ENCODE data around the gene CD86. TPM values are rescaled to one million over a fixed set of nuclear protein-coding genes. Genes with fewer than 3 reads are reported as not detected.

Gene CD86
- total RNA-seq, 1 donor from 2014 or later = not detected

DNA sequence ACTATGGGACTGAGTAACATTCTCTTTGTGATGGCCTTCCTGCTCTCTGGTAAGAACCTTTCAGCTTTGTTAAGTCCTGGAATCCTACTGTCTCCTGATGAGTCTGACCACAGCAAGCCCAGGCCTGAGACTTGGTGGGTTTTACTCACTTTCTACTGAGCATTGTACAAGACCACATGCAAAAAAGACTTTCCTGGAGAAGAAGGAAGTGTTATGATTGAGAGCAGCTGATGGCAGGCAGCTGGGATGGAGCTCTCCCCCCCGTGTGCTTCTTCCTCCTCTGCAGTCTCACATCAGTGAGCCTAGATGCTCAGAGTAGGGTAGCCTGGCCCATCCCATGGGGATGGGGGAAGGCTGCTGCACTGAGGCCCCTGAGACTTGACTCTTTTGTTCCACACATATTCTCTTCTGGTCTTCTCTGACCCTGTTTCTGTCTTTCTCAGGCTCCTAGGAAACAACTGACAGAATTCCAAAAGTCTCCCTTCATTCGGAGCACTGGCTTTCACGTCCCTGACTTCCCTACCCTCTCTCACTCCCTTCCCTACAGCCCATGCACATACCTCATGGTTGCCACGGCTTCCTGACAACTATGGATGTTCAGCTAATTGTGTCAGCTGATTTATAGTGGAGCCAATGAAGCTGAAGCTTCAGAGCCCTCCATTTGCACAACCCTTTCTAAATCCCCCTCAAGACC lies 36.6 kb downstream of the CD86 start:
- TF ChIP-seq, protein P1, sequence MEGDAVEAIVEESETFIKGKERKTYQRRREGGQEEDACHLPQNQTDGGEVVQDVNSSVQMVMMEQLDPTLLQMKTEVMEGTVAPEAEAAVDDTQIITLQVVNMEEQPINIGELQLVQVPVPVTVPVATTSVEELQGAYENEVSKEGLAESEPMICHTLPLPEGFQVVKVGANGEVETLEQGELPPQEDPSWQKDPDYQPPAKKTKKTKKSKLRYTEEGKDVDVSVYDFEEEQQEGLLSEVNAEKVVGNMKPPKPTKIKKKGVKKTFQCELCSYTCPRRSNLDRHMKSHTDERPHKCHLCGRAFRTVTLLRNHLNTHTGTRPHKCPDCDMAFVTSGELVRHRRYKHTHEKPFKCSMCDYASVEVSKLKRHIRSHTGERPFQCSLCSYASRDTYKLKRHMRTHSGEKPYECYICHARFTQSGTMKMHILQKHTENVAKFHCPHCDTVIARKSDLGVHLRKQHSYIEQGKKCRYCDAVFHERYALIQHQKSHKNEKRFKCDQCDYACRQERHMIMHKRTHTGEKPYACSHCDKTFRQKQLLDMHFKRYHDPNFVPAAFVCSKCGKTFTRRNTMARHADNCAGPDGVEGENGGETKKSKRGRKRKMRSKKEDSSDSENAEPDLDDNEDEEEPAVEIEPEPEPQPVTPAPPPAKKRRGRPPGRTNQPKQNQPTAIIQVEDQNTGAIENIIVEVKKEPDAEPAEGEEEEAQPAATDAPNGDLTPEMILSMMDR (conservative IDR thresholded peaks at IDR 0.05; ENCODE audit: low read depth, low read length) = no peak
- H3K4me3 ChIP-seq (ENCODE audit: low read depth, low read length) = no peak overlapping the region
- no peak for DNase-seq (ENCODE audit: low read depth)

DNA sequence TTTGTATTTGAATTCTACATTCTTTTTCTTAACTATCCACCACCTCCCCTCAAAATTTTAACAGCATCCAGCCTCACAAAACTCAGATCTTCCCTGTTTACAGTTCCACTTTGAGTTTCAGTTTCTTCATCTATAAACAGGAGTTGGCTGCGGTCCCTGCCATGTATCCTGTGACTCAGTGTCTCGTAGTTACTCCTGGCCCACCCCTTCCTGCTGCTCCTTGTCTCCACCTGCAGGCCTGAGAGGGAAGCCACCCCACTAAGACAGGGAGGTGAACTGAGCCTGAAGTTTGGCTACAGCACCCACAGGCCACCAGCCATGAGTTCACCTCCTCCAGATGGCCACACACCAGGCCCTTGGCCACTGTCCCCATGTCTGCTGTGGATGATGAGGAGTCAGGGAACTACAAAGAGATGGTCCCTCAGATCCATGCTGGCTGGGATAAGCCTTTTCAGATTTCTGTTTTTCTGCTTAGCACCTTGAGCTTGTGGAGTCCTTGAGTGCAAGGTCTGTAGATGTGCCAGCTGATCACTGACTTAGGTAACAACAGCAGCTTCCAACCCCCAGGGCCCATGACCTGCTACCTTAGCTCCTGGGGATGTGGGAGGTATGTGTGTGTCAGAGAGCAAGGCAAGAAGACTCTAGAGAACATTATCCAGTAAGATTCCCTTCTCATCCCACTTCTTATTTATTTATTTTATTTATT lies 37.5 kb downstream of the CD86 start:
- no peak for DNase-seq (ENCODE audit: low read depth)
- TF ChIP-seq, protein P1 (conservative IDR thresholded peaks at IDR 0.05; ENCODE audit: low read depth, low read length) = peak; percentile 69
- no peak overlapping the region for H3K4me3 ChIP-seq (ENCODE audit: low read depth, low read length)

DNA sequence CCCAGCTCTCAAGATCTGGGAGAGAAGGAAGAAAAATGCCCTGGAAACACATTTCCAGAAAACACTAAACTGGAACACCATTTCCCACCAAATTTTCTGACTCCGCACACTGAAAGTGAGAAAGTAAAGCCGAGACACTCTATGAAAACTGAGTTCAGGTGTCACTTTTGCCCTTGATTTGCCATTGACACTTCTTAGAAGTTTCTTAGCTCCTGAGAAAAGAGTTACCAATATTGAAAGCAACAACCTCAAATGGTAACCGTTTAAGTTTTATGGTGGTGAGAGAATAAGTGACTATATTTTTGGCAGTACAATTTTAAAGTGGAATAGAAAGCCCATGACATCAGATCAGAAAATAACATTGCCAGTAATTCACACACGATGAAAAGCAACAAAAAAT lies 39.0 kb downstream of the CD86 start:
- DNase-seq (ENCODE audit: low read depth) = no peak
- no peak overlapping the region for H3K4me3 ChIP-seq (ENCODE audit: low read depth, low read length)
- TF ChIP-seq, protein P1 (conservative IDR thresholded peaks at IDR 0.05; ENCODE audit: low read depth, low read length) = no peak

DNA sequence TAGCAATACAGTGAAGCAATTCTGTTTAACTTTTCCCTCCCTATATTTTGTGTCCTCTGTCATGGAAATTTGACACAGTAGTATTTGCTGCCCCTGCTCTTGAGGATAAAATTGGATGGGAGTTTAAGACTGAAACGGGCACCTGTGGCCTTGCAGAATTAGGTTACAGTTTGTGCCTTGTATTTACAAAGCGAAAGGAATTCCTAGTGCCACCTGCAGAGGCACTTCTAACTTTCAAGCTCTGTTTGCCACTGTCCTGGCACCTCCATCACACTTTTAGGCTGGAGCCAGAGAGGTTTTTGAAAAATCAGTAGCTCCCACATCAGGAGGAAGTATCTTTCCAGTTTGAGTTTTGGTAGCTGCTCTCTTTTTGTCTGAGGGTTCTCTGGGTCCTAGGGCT lies 39.5 kb downstream of the CD86 start:
- TF ChIP-seq, protein P1 (conservative IDR thresholded peaks at IDR 0.05; ENCODE audit: low read depth, low read length) = no peak
- DNase-seq (ENCODE audit: low read depth) = no peak
- H3K4me3 ChIP-seq (ENCODE audit: low read depth, low read length) = no peak overlapping the region

DNA sequence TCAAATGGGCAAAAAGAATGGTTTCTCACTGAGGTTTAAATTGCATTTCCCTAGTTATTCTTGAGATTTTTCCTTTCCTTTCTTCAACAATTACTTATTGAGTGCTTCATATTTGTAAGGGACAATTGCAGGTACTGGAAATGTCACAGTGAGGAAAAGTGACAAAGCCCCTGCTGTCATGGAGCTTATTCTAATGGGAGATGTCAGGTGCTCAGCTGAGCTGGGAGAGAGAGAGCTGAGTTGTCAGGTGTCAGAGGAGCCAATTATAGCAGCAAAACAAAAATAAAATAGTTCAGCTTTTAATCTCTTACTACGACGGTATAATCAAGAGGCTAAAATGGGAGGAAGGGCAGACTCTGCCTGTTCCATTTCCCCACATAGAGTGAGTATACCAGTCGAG lies 42.0 kb downstream of the CD86 start:
- TF ChIP-seq, protein P1 (conservative IDR thresholded peaks at IDR 0.05; ENCODE audit: low read depth, low read length) = no peak
- DNase-seq (ENCODE audit: low read depth) = no peak
- no peak overlapping the region for H3K4me3 ChIP-seq (ENCODE audit: low read depth, low read length)

DNA sequence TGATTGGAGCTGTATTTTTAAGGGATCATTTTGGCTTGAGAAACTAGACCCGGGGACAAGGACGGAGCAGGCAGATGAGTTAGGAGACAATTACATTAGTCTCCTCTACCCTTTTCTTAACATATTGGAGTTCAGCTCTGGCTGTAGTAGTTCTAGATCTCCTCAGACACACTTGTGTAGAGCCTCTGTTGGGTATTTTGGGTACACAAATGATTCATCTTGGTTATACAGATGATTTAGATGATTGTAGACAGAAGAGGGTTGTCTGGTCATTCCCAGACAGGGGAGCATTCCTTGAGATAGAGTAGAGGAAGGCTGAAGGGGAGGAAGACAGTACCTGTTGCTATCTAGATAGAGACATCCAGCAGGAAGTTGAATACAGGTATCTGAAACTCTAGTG lies 43.4 kb downstream of the CD86 start:
- no peak overlapping the region for H3K4me3 ChIP-seq (ENCODE audit: low read depth, low read length)
- no peak for DNase-seq (ENCODE audit: low read depth)
- TF ChIP-seq, protein P1 (conservative IDR thresholded peaks at IDR 0.05; ENCODE audit: low read depth, low read length) = no peak

Data from epithelial cell of proximal tubule (primary cell).